ENCODE results near the gene CEPT1. TPM values are rescaled to one million over a fixed set of nuclear protein-coding genes. Genes with fewer than 3 reads are reported as not detected.

The CEPT1 gene
- total RNA-seq, 1 donor from 2014 or later: 23.7 TPM

- Histone ChIP-seq H3K4me3 (ENCODE audit: low read depth, low read length) (no peak overlapping the region), H3K36me3 (ENCODE audit: control insufficient read depth, insufficient read depth, low read length) (no peaks in the 10 kb centered on the region), H3K27me3 (ENCODE audit: control insufficient read depth, insufficient read depth, low read length) (no peaks in the 10 kb centered on the region)
- TF ChIP-seq, protein P1, sequence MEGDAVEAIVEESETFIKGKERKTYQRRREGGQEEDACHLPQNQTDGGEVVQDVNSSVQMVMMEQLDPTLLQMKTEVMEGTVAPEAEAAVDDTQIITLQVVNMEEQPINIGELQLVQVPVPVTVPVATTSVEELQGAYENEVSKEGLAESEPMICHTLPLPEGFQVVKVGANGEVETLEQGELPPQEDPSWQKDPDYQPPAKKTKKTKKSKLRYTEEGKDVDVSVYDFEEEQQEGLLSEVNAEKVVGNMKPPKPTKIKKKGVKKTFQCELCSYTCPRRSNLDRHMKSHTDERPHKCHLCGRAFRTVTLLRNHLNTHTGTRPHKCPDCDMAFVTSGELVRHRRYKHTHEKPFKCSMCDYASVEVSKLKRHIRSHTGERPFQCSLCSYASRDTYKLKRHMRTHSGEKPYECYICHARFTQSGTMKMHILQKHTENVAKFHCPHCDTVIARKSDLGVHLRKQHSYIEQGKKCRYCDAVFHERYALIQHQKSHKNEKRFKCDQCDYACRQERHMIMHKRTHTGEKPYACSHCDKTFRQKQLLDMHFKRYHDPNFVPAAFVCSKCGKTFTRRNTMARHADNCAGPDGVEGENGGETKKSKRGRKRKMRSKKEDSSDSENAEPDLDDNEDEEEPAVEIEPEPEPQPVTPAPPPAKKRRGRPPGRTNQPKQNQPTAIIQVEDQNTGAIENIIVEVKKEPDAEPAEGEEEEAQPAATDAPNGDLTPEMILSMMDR (IDR thresholded peaks at IDR 0.05; ENCODE audit: insufficient read depth, low read length, poor library complexity, severe bottlenecking): no peak
- no peak for DNase-seq (ENCODE audit: low read depth)
Observed at GRCh38 chr1:111191496-111191895, 51.5 kb downstream of the CEPT1 start.

DNA sequence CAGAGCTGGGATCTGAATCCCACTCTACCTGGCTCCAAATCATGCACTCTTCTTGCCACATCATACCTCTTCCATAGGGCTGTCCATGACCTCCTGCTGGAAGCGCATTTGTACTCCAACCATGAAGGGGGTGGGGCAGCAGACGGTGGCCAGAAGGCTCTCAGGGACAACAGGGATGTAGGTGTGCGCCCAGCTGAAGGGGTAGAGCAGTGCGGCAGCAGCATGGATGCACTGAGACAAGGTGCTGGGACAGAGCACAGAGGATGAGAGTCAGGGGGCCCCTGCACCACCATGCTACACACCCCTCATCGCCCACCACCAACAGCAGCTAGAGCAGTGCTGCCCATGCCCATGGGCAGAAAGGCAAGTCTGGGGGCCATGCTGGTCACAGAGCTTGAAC, 52.1 kb downstream of the CEPT1 start:
- no peaks in the 10 kb centered on the region for H3K36me3 ChIP-seq (ENCODE audit: control insufficient read depth, insufficient read depth, low read length)
- TF ChIP-seq, protein P1 (IDR thresholded peaks at IDR 0.05; ENCODE audit: insufficient read depth, low read length, poor library complexity, severe bottlenecking): no peak
- no peaks in the 10 kb centered on the region for H3K27me3 ChIP-seq (ENCODE audit: control insufficient read depth, insufficient read depth, low read length)
- no peak overlapping the region for H3K4me3 ChIP-seq (ENCODE audit: low read depth, low read length)
- DNase-seq (ENCODE audit: low read depth): no peak

- Histone ChIP-seq H3K4me3 (ENCODE audit: low read depth, low read length) (no peak overlapping the region), H3K27me3 (ENCODE audit: control insufficient read depth, insufficient read depth, low read length) (no peaks in the 10 kb centered on the region), H3K36me3 (ENCODE audit: control insufficient read depth, insufficient read depth, low read length) (no peaks in the 10 kb centered on the region)
- TF ChIP-seq, protein P1 (IDR thresholded peaks at IDR 0.05; ENCODE audit: insufficient read depth, low read length, poor library complexity, severe bottlenecking): no peak
- DNase-seq (ENCODE audit: low read depth): no peak
Observed at GRCh38 chr1:111192658-111193519, 52.9 kb downstream of the CEPT1 start.

GRCh38 chr1:111193712-111194480, 53.9 kb downstream of the CEPT1 start:
- Histone ChIP-seq H3K36me3 (ENCODE audit: control insufficient read depth, insufficient read depth, low read length) (no peaks in the 10 kb centered on the region), H3K27me3 (ENCODE audit: control insufficient read depth, insufficient read depth, low read length) (no peaks in the 10 kb centered on the region), H3K4me3 (ENCODE audit: low read depth, low read length) (no peak overlapping the region)
- TF ChIP-seq, protein P1 (IDR thresholded peaks at IDR 0.05; ENCODE audit: insufficient read depth, low read length, poor library complexity, severe bottlenecking): no peak
- no peak for DNase-seq (ENCODE audit: low read depth)

DNA sequence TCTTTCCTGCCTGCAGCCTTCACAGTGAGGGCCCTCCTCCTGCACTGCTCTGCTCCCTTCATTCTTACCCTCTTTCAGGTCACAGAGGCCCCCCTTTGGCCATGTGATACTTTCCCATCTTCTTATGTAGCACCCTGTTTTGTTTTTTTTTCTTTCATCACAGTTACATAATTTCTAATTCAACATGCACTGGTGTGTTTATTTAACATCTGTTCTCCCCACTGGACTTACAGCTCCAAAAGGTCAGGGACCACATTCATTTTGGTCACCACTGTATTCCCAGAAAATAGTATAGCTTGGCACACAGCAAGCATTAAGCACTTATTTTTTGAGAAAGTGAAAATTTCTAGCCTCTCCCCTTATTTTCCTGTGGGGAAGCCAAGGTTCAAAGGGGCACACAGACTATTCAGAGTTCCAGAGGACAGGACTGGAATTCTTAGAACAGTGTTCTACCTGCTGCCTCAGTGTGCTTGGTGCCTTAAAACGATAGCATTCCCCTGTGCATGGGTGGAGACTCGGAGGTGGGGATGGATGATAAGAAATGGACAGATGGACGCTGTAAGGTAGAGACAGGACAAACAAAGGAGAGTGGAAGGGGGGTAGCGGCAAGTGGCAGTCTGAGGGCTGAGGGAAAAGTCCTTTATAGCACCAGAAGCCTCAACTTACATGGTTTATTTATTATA, 55.1 kb downstream of the CEPT1 start:
- TF ChIP-seq, protein P1 (IDR thresholded peaks at IDR 0.05; ENCODE audit: insufficient read depth, low read length, poor library complexity, severe bottlenecking): no peak
- H3K27me3 ChIP-seq (ENCODE audit: control insufficient read depth, insufficient read depth, low read length): no peaks in the 10 kb centered on the region
- no peak overlapping the region for H3K4me3 ChIP-seq (ENCODE audit: low read depth, low read length)
- no peaks in the 10 kb centered on the region for H3K36me3 ChIP-seq (ENCODE audit: control insufficient read depth, insufficient read depth, low read length)
- no peak for DNase-seq (ENCODE audit: low read depth)
